Neural progenitor cell (in vitro differentiated cells): ENCODE results near the gene CSNK1G1. TPM values are rescaled to one million over a fixed set of nuclear protein-coding genes. Genes with fewer than 3 reads are reported as not detected.

Experiments
- DNase-seq: peaks from one replicate; pipeline ENCODE4 v3.0.0-alpha.2; 2016; ENCODE audit warnings: low spot score
- H2AFZ ChIP-seq: fragments of 200-600 bp; sonication (generic); replicated peaks from 2 replicates; pipeline ENCODE4 v1.6.1; 2016; ENCODE audit warnings: antibody characterized with exemption
- H3F3A ChIP-seq: fragments of 200-600 bp; sonication (generic); 2 replicates; pipeline ENCODE4 v1.6.1; 2016; ENCODE audit warnings: antibody characterized with exemption, low read depth
- H3K27ac ChIP-seq: fragments of 200-600 bp; sonication (generic); 2 replicates; pipeline ENCODE4 v1.5.1; 2016; ENCODE audit warnings: mild to moderate bottlenecking
- H3K27me3 ChIP-seq: fragments of 200-600 bp; sonication (generic); 2 replicates; pipeline ENCODE4 v1.6.1; 2016; ENCODE audit warnings: mild to moderate bottlenecking, moderate library complexity
- H3K36me3 ChIP-seq: fragments of 200-600 bp; sonication (generic); 2 replicates; pipeline ENCODE4 v1.5.1; 2016
- H3K4me1 ChIP-seq: fragments of 200-600 bp; sonication (generic); 2 replicates; pipeline ENCODE4 v1.6.1; 2016; ENCODE audit warnings: mixed run types
- H3K4me2 ChIP-seq: fragments of 200-600 bp; sonication (generic); 2 replicates; pipeline ENCODE4 v1.6.1; 2016
- H3K4me3 ChIP-seq: fragments of 200-600 bp; sonication (generic); 2 replicates; pipeline ENCODE4 v1.5.1; 2016
- H3K79me2 ChIP-seq: fragments of 200-600 bp; sonication (generic); 2 replicates; pipeline ENCODE4 v1.6.1; 2016; ENCODE audit warnings: low read depth
- H3K9ac ChIP-seq: fragments of 200-600 bp; sonication (generic); 2 replicates; pipeline ENCODE4 v1.6.1; 2016
- H3K9me3 ChIP-seq: fragments of 200-600 bp; sonication (generic); 2 replicates; pipeline ENCODE4 v1.5.1; 2016; ENCODE audit warnings: low read depth
- H4K20me1 ChIP-seq: fragments of 200-600 bp; sonication (generic); 2 replicates; pipeline ENCODE4 v1.6.1; 2016; ENCODE audit warnings: low read depth
- H3K27ac Mint-ChIP-seq: 3 replicates; pipeline ENCODE4 v1.8.0; 2021; ENCODE audit warnings: mixed read lengths
- H3K27me3 Mint-ChIP-seq: 2 replicates; pipeline ENCODE4 v1.8.0; 2022; ENCODE audit warnings: low read depth, mild to moderate bottlenecking, inconsistent platforms, moderate library complexity, mixed read lengths; ENCODE audit not compliant: insufficient read depth
- H3K36me3 Mint-ChIP-seq: 3 replicates; pipeline ENCODE4 v1.8.0; 2021; ENCODE audit warnings: mixed read lengths
- H3K4me1 Mint-ChIP-seq: 3 replicates; pipeline ENCODE4 v1.8.0; 2021; ENCODE audit warnings: mixed read lengths
- H3K4me3 Mint-ChIP-seq: 3 replicates; pipeline ENCODE4 v1.8.0; 2021; ENCODE audit warnings: mild to moderate bottlenecking, moderate library complexity, mixed read lengths
- H3K9me3 Mint-ChIP-seq: 3 replicates; pipeline ENCODE4 v1.8.0; 2020; ENCODE audit warnings: mixed read lengths
- CTCF ChIP-seq: fragments of 200-600 bp; sonication (generic); IDR thresholded peaks from 2 replicates; pipeline ENCODE4 v1.5.1; 2017; ENCODE audit warnings: antibody characterized with exemption, mild to moderate bottlenecking
- EZH2 ChIP-seq: fragments of 200-600 bp; sonication (generic); IDR thresholded peaks from 2 replicates; pipeline ENCODE4 v1.6.1; 2017; ENCODE audit warnings: antibody characterized with exemption, mild to moderate bottlenecking, moderate library complexity
- EZH2phosphoT487 ChIP-seq: fragments of 200-600 bp; sonication (generic); IDR thresholded peaks from 2 replicates; pipeline ENCODE4 v1.6.1; 2017; ENCODE audit warnings: antibody characterized with exemption
- total RNA-seq: library from RNA; depleted of rRNA; stranded (reverse); fragments of >200 nt; gene quantifications from 2 replicates; pipeline ENCODE4 v1.2.3, GENCODE V29; 2015; ENCODE audit warnings: low replicate concordance

CSNK1G1 gene
- total RNA-seq, 1 donor from 2014 or later: 23.0 TPM

DNA sequence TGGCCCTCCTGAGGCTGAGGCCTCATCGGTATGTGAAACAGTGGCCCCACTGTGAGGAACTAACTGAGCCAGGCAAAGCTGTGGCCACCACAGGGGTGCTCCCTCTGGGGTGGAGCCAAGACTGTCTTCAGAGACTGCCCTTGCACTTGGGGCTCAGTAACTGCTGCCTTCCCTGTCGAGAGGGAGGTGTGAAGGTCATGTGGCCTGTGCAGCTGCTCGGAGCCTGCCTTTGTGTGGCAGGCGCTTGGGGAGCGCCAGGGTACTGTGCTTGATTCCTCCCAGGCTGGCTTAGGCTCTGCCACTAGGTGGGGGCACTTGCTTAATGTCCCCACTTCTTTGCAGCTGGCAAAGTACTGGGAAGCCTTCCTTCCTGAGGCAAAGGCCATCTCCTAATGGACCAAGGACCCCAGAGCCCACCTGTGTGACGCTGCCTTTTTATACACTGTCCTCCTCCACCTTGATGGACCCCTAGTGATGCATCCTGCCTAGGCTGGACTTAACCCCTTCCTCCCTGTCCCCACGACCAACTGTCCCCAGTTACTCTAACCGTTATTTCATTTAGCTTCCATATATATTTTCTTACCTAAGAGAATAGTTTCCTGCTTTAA is 218.6 kb downstream of the CSNK1G1 start:
- Histone ChIP-seq H4K20me1 (no peaks in the 10 kb centered on the region), H3K4me3 (no peak overlapping the region), H3K27ac (no peak overlapping the region), H3K4me1 (no peaks in the 10 kb centered on the region), H3K27me3 (no peaks in the 10 kb centered on the region), H3K9me3 (no peaks in the 10 kb centered on the region), H3F3A (no peaks in the 10 kb centered on the region), H3K4me2 (no peak overlapping the region), H3K79me2 (no peaks in the 10 kb centered on the region), H3K36me3 (no peaks in the 10 kb centered on the region), H3K9ac (no peak overlapping the region), H2AFZ (no peak overlapping the region)
- no peak overlapping the region for H3K27ac Mint-ChIP-seq
- peaks cover 31% of the 10 kb centered on the region for H3K36me3 Mint-ChIP-seq
- peaks cover 5% of the 10 kb centered on the region for H3K27me3 Mint-ChIP-seq
- TF ChIP-seq EZH2 (no peak), EZH2phosphoT487 (no peak), CTCF (no peak)
- H3K4me1 Mint-ChIP-seq: no peaks in the 10 kb centered on the region
- no peaks in the 10 kb centered on the region for H3K9me3 Mint-ChIP-seq
- no peak for DNase-seq
- no peak overlapping the region for H3K4me3 Mint-ChIP-seq

- Histone ChIP-seq H4K20me1 (no peaks in the 10 kb centered on the region), H3K9ac (no peak overlapping the region), H2AFZ (no peak overlapping the region), H3F3A (no peaks in the 10 kb centered on the region), H3K36me3 (no peaks in the 10 kb centered on the region), H3K4me1 (no peaks in the 10 kb centered on the region), H3K4me3 (no peak overlapping the region), H3K9me3 (no peaks in the 10 kb centered on the region), H3K27me3 (no peaks in the 10 kb centered on the region), H3K4me2 (no peak overlapping the region), H3K27ac (no peak overlapping the region), H3K79me2 (no peaks in the 10 kb centered on the region)
- Mint-ChIP-seq H3K4me3 (no peak overlapping the region), H3K9me3 (no peaks in the 10 kb centered on the region), H3K27ac (no peak overlapping the region), H3K36me3 (peaks cover 34% of the 10 kb centered on the region), H3K4me1 (no peaks in the 10 kb centered on the region), H3K27me3 (peaks cover 6% of the 10 kb centered on the region)
- TF ChIP-seq EZH2phosphoT487 (no peak), CTCF (no peak), EZH2 (no peak)
- no peak for DNase-seq
These were observed 219.6 kb downstream of the CSNK1G1 start for GRCh38 chr15:64136347-64136746.

GRCh38 chr15:64134345-64134829 is 221.6 kb downstream of the CSNK1G1 start:
- Histone ChIP-seq H3K9ac (no peak overlapping the region), H3K4me2 (no peak overlapping the region), H3K4me3 (no peak overlapping the region), H3K27me3 (no peaks in the 10 kb centered on the region), H3K27ac (no peak overlapping the region), H2AFZ (no peak overlapping the region), H3K36me3 (no peaks in the 10 kb centered on the region), H3K4me1 (no peaks in the 10 kb centered on the region), H4K20me1 (no peaks in the 10 kb centered on the region), H3K9me3 (no peaks in the 10 kb centered on the region), H3K79me2 (no peaks in the 10 kb centered on the region), H3F3A (no peaks in the 10 kb centered on the region)
- no peak for DNase-seq
- H3K27me3 Mint-ChIP-seq: peaks cover 2% of the 10 kb centered on the region
- H3K4me3 Mint-ChIP-seq: no peak overlapping the region
- H3K9me3 Mint-ChIP-seq: no peaks in the 10 kb centered on the region
- H3K4me1 Mint-ChIP-seq: no peaks in the 10 kb centered on the region
- H3K27ac Mint-ChIP-seq: no peak overlapping the region
- TF ChIP-seq EZH2 (no peak), CTCF (no peak)
- H3K36me3 Mint-ChIP-seq: peaks cover 39% of the 10 kb centered on the region
